Stomach (tissue), 4 donors: ENCODE results near the gene RTL5.

Source experiments
- EP300 ChIP-seq: sonication (generic); formaldehyde crosslinking; IDR thresholded peaks from one replicate; pipeline ENCODE4 v1.6.1; 2017; ENCODE audit warnings: antibody characterized with exemption
- POLR2A ChIP-seq, 4 donors: fragments of 450-650 bp; IDR thresholded peaks; one replicate each; pipeline ENCODE4 v1.6.1; 2016; ENCODE audit warnings: antibody characterized with exemption in 4 of 4, control low read depth in 2 of 4, mild to moderate bottlenecking in 1 of 4, moderate library complexity in 1 of 4
- POLR2AphosphoS5 ChIP-seq, 3 donors: sonication (generic); formaldehyde crosslinking; IDR thresholded peaks; one replicate each; pipeline ENCODE4 v1.6.1; 2016; ENCODE audit warnings: antibody characterized with exemption in 3 of 3
- TF ChIP-seq, protein P1 (sequence below), 7 experiments: fragments of 450-650 bp in 4 of 7; fragments of 200-600 bp in 3 of 7; sonication (generic) in 3 of 7; IDR thresholded peaks; one replicate each; pipeline ENCODE4 v1.5.1; 2016 to 2019; ENCODE audit warnings: antibody characterized with exemption in 7 of 7, control low read depth in 2 of 7, mild to moderate bottlenecking in 1 of 7

- TF ChIP-seq POLR2A (IDR thresholded peaks at IDR 0.05) = no peak
- TF ChIP-seq, protein P1, sequence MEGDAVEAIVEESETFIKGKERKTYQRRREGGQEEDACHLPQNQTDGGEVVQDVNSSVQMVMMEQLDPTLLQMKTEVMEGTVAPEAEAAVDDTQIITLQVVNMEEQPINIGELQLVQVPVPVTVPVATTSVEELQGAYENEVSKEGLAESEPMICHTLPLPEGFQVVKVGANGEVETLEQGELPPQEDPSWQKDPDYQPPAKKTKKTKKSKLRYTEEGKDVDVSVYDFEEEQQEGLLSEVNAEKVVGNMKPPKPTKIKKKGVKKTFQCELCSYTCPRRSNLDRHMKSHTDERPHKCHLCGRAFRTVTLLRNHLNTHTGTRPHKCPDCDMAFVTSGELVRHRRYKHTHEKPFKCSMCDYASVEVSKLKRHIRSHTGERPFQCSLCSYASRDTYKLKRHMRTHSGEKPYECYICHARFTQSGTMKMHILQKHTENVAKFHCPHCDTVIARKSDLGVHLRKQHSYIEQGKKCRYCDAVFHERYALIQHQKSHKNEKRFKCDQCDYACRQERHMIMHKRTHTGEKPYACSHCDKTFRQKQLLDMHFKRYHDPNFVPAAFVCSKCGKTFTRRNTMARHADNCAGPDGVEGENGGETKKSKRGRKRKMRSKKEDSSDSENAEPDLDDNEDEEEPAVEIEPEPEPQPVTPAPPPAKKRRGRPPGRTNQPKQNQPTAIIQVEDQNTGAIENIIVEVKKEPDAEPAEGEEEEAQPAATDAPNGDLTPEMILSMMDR (IDR thresholded peaks at IDR 0.05) = no peak
- no peak for TF ChIP-seq POLR2AphosphoS5 (IDR thresholded peaks at IDR 0.05)
- TF ChIP-seq EP300 = no peak
Observed at GRCh38 chrX:72130762-72131250, 909 bp downstream of the RTL5 start.
